NOMO-1 treated with DMSO at 0.1 percent for 48 hours (cell line): ENCODE results near the gene GFRA1.

Experiments used
- DNase-seq: peaks from one replicate; lab custom pipeline; 2025; ENCODE audit not compliant: unreplicated experiment; lab: John Stamatoyannopoulos, UW

The GFRA1 gene, protein sequence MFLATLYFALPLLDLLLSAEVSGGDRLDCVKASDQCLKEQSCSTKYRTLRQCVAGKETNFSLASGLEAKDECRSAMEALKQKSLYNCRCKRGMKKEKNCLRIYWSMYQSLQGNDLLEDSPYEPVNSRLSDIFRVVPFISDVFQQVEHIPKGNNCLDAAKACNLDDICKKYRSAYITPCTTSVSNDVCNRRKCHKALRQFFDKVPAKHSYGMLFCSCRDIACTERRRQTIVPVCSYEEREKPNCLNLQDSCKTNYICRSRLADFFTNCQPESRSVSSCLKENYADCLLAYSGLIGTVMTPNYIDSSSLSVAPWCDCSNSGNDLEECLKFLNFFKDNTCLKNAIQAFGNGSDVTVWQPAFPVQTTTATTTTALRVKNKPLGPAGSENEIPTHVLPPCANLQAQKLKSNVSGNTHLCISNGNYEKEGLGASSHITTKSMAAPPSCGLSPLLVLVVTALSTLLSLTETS

DNA sequence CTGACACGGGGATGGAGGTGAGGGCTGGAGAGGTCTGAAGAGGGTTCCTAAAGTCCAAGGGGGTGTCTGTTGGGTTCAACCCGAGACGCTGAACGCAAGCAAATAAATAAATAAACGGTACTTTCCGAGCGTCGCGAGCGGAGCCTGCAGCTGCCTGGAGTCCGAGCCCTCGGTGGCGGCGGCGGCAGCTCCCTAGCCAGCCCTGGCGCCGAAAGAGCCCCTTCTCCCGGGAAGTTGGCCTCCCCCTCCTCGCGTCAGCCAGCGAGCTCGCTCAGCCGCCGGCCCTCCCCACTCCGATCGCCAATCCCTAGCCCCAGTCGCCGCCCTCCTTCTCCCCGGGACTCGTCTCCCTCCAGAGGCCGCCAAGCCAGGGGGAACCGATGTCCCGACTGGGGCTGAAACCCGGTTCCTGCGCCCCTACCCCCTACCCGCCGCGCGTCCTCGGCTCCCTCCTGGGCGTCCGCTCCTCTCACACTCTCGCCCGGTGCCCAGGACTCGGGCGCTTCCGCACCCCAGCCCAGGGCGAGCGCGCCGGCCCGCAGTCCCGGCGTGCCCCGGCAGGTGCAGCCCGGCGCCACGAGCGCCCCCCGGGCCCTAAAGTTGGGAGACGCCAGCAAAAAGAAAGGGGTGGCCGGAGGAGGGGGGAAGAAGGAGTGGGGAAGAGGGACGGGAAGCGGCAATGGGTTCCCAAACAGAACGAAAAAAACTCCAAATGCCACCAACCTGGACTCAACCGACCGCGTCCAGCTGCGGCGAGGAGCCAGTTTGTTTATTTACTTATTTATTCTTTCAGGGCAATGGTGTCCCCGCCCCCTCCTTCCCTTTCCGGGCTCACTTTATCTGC lies at the start of gene GFRA1:
Gene GFRA1 (minus strand): TSS at position 767 of the 844 bp plus-strand sequence. CDS start 1,177 bp downstream, outside the sequence.
- DNase-seq, result no peak

DNA sequence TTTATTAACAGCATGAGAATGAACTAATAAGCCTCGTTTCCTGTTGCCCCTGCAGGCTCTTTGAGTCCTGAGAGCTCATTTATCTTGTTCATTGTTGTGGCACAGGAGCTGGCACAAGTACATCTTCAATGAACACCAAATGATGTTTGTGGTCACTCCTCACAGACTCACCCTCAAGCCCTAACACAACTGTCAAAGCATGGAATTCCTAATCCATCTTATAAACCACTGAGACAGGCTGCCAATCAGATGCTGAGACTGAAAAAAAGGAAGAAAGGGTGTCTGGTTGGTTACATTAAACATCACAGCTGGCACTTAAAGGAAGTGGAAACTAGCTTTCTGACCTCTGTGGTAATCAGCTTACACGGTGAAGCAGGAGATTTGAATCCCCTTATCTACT lies 43.5 kb upstream of the GFRA1 start:
- peak; percentile 6 for DNase-seq

DNA sequence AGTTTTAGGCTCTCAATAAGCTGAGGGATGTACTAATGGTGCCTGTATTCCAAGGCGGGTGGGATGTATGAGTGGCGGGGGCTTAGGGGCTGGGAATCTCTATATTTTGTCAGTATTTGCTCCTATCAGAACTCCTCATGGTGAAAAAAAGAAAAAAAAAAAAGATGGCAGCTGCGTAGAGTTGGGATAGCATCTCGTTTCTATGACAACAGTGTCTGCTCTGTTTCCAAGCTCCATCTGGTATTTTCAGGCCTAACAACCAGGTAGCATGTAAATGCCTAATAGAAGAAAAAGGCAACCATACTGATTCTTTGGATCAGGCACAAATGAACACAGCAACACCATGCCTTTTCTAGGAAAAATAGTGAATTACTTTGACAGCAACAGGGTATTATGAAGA lies 39.5 kb upstream of the GFRA1 start:
- DNase-seq, result no peak

DNA sequence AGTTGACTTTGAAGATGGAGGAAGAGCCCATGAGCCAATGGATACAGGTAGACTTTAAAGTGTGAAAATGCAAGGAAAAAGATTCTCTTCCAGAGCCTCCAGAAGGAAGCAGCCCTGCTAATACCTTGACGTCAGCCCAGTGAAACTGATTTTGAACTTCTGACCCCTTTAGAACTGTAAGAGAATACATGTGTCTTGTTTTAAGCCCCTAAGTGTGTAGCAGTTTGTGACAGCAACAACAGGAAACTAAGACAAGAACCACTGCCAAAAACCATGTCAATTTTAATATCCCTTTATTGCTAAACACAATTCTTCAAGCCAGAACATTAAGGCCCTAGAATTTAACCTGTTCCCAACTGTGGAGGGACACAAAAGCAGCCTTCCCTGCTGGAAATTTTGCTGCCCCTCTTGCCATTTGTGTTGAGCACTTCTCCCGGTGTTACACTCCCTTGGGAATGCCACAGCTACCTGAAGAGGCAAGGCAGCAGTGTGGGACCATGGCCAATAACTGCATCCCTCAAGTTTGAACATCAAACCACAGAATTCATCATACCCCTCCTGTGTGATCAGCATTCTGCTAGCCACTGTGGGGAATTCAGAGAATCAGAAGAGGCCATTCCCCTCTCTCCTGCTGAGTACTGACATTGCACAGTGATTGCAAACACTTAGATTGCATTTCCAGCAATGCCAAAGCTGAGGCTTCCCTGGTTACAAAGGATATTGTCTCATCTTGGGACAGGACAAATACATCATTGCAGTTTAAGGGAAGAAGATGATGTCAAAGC lies 38.9 kb upstream of the GFRA1 start:
- no peak for DNase-seq

DNA sequence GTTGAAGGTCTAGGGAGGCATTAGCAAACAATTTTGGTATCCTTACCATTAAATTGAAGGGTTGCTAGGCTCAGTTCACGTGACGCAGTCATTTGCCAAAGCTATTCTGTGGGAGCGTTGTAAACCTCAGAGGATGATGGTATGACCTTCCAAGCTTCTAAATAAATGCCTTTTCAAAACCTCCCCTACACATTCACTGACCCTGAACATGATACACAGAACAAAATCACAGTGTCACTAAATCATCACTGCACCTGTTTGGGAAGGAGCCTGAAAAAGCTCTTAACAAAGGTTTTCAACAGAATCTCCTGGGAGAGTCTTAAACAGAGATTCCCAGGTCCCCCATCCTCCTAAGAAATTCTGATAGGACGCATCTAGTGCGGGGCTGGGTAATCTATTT lies 38.0 kb upstream of the GFRA1 start:
- no peak for DNase-seq

DNA sequence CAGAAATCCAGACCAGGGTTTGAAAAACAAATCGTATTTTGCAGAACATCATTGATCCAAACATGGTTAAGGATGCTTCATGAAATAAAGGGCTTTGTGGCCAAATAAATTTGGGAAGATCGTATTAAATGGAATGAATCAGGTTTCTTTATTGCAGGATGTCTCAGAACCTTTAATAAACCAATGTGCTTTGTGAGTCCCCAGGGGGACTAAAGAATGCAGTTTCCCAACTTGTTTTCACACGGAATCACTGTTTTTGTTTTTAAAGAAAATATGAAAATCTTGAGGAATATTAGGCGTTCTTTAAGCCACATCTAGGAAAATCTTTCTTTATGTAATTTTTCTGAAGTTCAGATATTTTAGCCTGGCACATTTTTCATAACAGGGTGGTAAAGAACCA lies 34.4 kb upstream of the GFRA1 start:
- no peak for DNase-seq

DNA sequence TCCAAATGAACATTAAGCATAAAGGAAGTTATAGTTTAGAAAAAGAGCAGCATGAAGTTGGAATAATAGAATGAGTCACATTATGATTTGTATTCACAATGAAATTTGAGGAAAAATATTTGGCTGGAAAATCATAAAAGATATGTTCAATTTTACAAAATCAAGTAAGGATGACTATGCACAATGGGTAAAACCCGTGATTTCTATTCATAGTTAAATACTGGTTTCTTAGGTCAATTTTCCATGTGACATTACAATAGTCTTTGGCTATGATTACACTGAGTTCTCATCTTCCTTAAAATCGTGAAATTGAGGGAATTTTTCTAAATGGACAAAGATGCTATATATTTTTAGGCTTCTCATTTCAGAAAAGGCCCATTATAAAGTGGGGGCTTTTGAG lies 33.8 kb upstream of the GFRA1 start:
- no peak for DNase-seq

DNA sequence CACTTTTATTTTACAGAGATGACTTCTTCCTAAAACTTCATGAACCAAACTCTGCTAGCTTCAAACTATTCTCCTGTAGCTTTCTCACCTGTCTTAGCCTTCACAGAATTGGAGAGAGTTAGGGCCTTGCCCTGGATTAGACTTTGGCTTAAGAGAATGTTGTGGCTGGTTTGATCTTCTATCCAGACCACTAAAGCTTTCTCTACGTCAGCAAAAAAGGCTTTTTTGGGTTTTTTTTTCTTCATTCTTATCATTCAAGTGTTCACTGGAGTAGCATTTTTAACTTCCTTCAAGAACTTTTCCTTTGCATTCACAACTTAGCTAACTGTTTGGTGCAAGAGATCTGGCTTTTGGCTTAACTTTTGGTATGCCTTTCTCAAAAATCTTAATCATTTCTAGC lies 31.9 kb upstream of the GFRA1 start:
- DNase-seq, result no peak

DNA sequence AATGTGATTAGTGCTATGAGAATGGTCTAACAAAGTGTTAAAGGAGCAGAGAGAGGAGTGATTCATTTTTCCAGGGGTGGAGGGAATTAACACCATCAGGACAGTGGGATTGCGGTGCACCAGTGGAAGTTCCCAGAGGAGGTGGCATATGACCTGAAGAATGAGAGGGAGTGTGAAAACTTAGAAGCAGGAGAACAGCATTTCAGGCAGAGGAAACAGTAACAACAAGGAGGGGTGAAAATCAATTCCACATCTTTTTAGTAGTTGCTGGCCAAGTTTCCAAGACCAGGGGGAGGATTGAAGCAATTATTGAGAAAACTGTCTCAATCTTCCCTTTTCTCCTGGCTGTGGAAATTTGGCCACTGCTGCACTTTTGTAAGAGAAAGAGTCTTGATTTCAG lies 27.5 kb upstream of the GFRA1 start:
- no peak for DNase-seq

DNA sequence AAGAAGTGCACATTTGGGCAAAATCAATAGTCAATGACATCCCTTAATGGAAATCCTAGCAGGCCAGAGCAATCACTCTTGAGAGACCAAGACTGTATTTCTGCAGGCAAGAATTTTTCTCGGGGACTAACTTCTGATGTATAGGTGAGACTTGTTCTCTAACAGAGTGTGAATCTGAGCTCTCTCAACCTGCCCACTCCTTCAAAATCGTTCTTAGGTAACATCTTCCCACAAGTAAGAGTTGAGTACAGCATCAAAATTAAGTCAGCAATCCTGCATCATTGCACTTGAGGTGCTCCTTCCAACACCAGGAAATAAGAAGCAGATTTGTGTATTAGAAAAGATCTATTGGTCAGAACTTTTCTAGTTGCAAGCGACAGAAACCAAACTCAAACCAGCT lies 25.6 kb upstream of the GFRA1 start:
- no peak for DNase-seq

DNA sequence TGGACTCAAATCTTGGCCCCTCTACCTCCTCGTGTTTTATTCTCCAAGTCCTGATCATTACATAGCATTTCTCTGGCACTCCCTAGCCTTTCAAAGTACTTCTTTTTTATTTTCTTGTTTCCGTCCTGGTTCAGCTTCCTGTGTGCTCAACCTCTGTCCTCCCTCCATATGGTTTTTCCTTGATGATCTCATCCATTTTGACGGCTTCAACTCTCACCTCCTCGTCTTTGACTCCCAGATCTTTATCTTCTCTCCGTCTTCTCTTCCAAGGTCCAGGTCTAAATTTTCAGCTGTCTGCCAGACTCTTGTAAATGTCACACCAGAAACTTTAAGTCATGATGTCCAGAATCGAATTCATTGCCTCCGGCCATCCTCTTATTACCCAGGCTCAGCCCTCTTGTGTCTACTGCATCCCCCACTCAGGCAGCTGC lies 23.3 kb upstream of the GFRA1 start:
- DNase-seq, result no peak

DNA sequence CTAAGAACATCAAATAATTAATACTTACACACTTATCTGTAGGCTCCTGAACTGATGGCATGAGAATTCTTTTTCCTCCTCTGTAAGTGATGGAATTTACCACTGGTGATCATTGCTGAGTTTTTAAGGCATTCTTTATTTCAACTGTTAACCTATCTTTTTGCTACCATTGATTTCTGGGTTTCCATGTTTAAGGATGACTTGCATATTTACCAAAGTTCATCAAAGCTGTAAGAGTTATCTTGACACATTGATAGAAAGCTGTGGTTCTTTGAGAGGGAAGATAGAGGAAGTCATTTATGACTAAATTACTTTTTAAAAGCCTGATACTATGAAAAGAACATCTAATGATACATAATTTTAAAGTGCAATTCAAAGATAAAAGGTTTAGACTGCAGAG lies 19.5 kb upstream of the GFRA1 start:
- DNase-seq, result no peak

DNA sequence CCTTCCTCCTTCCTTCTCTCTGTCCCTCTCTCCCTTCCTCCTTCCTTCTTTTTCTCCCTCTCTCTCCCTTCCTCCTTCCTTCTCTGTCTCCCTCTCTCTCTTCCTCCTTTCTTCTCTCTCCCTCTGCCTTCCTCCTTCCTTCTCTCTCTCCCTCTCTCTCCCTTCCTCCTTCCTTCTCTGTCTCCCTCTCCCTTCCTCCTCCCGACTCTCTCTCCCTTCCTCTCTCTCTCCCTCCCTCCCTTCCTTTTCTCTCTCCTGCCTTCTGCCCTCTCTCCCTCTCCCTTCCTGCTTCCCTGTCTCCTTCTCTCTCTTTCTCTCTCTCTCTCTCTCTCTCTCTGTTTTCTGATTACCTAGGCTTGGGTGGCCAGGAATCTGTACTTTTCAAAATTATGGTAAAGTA lies 16.6 kb upstream of the GFRA1 start:
- DNase-seq, result no peak

DNA sequence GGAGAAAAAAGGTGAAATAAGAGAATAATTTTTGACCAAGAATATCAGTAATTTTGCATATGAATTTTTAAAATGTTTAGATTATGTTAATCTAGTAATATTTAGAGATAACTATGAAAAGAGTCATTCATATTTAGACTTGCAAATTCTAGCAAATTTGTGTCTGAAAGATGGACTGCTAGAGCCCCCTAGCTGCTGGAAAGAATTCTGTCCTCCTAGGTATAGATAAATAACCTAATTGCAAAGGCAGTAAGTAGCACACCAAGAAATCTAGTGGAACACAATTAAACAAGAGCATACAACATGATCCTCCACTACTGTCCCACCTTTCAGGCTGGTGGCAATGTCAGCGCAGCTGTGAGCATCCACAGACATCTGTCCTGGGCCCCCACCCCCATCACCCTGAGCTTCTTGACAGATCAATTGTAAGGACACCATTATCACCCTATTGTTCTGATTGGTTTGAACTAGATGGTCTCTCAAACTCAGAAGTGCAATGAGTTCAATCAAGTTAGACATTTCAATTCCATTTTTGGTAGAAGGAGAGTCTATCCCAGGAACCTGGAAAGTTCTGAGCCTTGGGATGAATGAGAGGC lies 15.0 kb upstream of the GFRA1 start:
- no peak for DNase-seq

DNA sequence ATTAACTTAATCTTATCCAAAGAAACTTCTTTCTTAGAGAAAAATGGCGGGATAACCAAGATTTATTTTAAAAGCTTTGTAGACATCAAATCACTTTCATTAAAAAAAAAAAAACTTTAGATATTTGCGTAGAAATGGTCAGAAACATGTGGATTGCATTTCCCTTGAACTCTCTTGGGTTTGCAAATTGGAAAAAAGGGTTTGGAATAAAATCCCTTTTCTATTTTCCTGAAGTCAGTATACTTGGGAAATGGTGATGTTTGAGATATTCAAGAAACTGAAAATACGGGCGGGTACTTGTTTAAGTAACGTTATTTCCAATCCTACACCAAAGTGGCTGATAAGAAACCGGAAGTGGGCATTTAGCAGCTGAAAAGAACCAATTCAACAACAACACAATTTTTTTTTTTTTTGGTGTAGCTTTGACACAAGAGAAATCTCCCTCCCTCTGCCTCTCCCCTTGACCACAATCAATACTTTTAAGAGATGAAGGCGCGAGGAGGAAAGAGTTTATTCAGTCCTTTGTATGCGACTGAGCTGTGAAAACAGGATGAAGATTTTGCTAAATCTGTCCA lies 13.7 kb upstream of the GFRA1 start:
- no peak for DNase-seq

DNA sequence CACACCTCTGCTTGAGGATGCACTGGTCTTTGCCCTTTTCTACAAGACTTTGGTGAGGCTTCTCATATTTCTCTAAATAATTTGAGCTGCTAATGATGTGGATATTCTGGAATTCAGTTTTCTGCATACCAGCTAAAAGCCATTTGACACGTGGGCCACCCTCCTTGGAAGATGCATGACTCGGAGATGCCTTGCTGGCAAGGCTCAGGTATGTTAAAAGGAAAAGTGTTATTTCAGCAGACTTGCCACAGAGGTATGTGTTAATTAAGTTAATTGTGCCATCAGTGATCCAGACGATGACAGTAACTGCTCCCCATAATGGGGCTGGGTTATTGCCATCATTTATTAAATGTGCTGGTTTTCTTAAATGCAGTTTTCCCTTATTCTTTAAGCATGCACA lies 8.8 kb upstream of the GFRA1 start:
- DNase-seq, result no peak

DNA sequence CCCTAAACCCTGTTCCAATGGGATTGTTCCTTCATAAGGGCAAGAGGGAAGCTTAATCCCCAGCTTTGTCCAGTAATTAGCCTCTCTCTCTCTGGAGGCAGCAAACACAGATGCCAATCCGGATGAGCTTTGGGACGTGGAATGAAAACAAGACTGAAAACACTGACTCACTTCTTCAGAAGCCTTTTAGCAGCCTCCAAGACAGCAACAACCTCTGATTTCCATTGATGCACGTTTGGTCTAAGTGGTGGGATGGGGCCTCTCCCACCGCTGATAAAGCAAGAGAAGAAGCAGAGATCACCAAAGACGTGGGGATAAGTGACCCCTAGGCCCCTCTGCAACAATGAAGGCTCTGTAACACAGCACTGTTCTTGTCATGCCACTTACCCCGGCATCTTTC lies 5.8 kb upstream of the GFRA1 start:
- no peak for DNase-seq

DNA sequence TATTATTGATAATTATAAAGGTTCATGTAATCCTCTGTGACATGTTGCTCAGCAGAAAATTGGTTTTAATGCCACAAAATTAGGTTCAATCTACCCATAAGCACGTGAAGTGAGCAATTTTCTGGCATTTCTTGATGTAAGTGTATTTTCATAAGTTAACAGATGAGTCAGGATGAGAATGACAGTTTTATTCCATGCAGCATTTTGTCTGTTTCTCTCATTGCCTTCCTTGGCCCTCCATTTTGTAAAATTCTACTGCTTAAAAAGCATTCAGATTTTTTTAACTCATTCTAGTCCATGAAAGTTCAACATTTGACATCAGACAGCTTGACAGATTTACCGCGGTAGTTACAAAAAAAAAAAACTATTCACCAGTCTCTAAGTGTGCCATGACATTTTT lies 4.0 kb upstream of the GFRA1 start:
- no peak for DNase-seq

DNA sequence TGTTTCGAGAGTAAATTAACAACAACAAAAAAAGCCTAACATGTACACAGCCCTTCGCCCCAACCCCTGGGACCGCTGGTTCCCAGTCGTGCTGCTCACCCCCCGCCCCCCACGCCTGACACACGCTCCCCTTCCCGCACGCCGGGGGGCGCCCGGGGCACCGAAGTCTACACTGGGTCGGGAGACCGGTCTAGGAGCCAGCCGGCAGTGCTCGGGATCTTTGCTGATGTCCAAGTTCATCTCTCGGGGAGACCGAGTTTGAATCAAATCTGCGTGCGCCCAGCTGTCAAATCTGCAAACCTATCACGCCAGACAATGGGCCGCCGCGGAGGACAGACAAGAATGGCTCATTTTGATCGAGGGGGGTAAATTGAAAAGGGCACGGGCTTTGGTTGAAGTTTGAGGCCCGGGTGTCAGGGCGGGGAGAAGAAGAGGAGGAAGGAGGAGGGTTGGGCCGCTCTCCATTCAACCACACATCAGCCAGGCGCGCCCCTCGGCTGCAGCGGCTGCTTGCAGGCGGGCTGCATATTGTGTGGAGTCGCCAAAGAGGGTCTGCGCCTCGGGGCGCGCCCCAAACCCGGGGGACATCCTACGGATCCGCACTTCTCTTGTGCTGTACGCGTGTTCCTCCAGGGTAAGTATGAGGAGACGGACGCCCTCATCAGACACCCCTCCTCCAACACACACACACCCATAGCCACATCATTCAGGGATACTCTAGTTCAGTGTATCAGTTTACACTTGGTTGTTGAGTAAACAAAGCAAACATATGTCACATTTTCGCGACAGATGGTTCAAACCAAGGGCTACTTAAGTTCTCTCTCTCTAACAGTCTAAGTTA lies 1.3 kb upstream of the GFRA1 start:
- DNase-seq, result no peak
